NCI-H2227 (cell line): ENCODE measurements around the gene CSN1S1.

Source experiments
- DNase-seq: peaks from one replicate; lab custom pipeline; 2025; ENCODE audit not compliant: unreplicated experiment; lab: John Stamatoyannopoulos, UW

Gene CSN1S1

DNA sequence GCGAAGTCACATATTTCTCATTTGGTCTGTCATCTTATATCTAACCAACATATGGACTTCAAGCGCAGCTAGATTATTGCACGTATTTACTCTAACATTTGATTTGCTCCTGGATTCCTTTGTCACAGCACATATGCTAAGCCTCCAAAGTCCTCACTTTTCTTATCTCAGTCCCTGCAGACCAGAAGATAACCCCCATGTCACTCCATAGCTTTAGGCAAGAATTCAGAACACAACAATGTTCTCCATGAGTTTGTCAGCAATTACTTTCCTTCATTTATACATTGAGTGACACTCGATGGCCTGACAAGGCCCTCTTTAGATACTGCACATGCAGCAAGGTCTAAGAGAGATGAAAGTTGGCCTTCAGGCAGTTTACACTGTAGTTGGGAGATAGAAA, 60.1 kb downstream of the CSN1S1 start:
- no peak for DNase-seq

DNA sequence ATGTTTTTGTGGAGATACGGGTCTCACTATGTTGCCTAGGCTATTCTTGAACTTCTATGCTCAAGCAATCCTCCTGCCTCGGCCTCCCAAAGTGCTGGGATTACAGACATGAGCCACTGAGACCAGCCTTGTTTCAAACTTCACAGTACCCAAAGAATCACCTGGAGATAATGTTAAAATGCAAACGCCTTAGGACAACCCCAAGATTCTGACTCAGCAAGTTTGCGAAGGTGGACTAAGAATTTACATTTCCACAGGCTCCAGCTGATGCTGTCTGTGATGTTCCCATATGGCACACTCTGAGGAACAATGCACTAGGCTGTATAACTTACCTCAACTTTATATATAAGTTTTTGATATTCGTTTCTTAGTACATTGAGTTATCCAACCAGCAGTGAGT, 63.9 kb downstream of the CSN1S1 start:
- DNase-seq, result no peak

DNA sequence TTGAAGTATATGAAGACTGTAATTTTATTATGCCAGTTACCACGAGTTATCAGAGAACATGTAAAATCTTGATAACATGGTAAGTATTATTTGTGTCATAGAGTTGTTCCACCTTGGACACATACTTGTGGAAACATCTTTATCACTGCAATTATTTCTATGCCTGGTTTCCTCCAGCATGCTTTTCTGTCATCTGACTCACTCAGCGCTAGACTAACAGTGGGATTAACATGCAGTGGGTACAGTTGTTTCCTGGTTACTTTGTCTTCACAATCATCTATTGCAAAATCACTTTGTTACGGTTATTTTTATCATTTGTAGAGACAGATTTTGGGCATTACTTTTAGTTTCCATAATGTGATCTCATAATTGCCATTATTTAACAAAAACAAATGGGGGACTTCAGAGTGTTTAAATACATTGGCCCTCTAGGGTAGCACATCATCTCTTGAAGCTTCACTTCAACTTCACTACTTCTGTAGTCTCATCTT, 64.7 kb downstream of the CSN1S1 start, which contains the start of gene STATH:
Gene STATH (plus strand): TSS at position 441 of the 491 bp plus-strand sequence. CDS start 2,472 bp downstream, outside the sequence.
- DNase-seq, result no peak
